Epithelial cell of proximal tubule (primary cell): ENCODE measurements around the gene MAD2L1BP. TPM values are rescaled to one million over a fixed set of nuclear protein-coding genes. Genes with fewer than 3 reads are reported as not detected.
"Not testable (repeated sequence)": the region's sequence is repeated elsewhere in the genome, so short reads cannot be mapped to it uniquely, and the experiment has no call there.

Experiments
- DNase-seq: peaks from one replicate; pipeline ENCODE4 v3.0.0-alpha.2; 2011; ENCODE audit warnings: low read depth
- H3K4me3 ChIP-seq: 2 replicates; pipeline ENCODE4 v1.5.1; 2011; ENCODE audit warnings: low read depth, mild to moderate bottlenecking, low read length
- total RNA-seq: library from RNA; depleted of rRNA; stranded (reverse); fragments of >200 nt; gene quantifications from 2 replicates; pipeline ENCODE4 v1.2.3, GENCODE V29; 2015
- TF ChIP-seq, protein P1 (sequence below): conservative IDR thresholded peaks from 2 replicates; pipeline ENCODE4 v1.5.1; 2012; ENCODE audit warnings: low read depth, mild to moderate bottlenecking, low read length

MAD2L1BP gene, protein sequence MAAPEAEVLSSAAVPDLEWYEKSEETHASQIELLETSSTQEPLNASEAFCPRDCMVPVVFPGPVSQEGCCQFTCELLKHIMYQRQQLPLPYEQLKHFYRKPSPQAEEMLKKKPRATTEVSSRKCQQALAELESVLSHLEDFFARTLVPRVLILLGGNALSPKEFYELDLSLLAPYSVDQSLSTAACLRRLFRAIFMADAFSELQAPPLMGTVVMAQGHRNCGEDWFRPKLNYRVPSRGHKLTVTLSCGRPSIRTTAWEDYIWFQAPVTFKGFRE
- total RNA-seq: 41.8 and 60.3 TPM in 2 replicates

GRCh38 chr6:43635387-43636307 is at the start of gene MAD2L1BP:
MAD2L1BP (plus strand) TSS chr6:43635840; CDS start chr6:43635876, 36 bp downstream.
- DNase-seq: no peak
- H3K4me3 ChIP-seq: peak within 1 kb of the TSS; percentile 92
- TF ChIP-seq, protein P1, sequence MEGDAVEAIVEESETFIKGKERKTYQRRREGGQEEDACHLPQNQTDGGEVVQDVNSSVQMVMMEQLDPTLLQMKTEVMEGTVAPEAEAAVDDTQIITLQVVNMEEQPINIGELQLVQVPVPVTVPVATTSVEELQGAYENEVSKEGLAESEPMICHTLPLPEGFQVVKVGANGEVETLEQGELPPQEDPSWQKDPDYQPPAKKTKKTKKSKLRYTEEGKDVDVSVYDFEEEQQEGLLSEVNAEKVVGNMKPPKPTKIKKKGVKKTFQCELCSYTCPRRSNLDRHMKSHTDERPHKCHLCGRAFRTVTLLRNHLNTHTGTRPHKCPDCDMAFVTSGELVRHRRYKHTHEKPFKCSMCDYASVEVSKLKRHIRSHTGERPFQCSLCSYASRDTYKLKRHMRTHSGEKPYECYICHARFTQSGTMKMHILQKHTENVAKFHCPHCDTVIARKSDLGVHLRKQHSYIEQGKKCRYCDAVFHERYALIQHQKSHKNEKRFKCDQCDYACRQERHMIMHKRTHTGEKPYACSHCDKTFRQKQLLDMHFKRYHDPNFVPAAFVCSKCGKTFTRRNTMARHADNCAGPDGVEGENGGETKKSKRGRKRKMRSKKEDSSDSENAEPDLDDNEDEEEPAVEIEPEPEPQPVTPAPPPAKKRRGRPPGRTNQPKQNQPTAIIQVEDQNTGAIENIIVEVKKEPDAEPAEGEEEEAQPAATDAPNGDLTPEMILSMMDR: no peak

GRCh38 chr6:43588194-43588593 is 47.4 kb upstream of the MAD2L1BP start:
- no peak for DNase-seq
- H3K4me3 ChIP-seq: no peak overlapping the region
- TF ChIP-seq, protein P1: no peak

- DNase-seq, H3K4me3 ChIP-seq: not testable (repeated sequence)
Observed at GRCh38 chr6:43589564-43589963, 46.1 kb upstream of the MAD2L1BP start.

GRCh38 chr6:43593938-43594337 is 41.7 kb upstream of the MAD2L1BP start:
- no peak overlapping the region for H3K4me3 ChIP-seq
- DNase-seq: no peak
- TF ChIP-seq, protein P1: no peak

DNA sequence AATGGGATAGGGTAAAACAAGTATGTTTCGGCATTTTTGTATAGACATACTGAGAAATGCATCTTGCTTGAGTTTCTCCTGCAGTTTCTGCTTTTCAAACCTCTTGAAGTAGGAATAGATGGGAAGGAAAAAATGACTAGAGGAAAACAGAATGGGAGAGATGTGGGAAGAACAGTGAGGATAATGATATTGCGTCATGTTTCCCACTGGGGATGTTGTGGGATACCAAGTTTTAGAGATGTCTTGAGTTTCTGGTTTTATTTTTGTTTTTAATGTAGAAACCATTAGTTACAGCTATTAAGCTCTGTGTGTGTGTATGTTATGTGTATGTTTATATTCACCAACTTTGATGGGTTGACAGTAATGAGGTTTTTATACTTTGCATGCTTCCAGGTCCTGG is 35.0 kb upstream of the MAD2L1BP start:
- no peak for DNase-seq
- no peak overlapping the region for H3K4me3 ChIP-seq
- TF ChIP-seq, protein P1: no peak

- no peak overlapping the region for H3K4me3 ChIP-seq
- DNase-seq: no peak
- TF ChIP-seq, protein P1: no peak
Observed at GRCh38 chr6:43604174-43604573, 31.5 kb upstream of the MAD2L1BP start.

DNA sequence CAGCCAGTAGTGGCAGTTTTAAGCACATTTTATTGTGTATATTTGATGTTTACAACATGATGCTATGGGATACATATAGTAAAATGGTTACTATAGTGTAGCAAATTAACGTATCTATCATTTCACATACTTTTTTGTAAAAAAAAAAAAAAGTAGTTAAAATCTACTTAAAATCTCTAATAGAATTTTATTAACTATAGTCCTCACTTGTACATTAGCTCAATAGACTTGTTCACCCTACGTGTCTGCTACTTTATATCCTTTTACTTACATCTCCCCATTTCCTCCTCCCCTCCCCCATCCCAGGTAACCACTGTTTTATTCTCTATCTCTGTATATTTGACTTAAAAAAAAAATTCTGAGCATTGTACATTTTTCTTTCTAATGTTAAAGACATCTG is 29.6 kb upstream of the MAD2L1BP start:
- no peak overlapping the region for H3K4me3 ChIP-seq
- DNase-seq: no peak
- TF ChIP-seq, protein P1: no peak
